Stimulated activated CD8-positive, alpha-beta memory T cell treated with anti-CD3 and anti-CD28 coated beads, Interleukin-7, amount 100 ng/mL, for 48 hours (primary cell): ENCODE data around the gene FBXO44.
"Not testable (repeated sequence)": the region's sequence is repeated elsewhere in the genome, so short reads cannot be mapped to it uniquely, and the experiment has no call there.

Experiments
- DNase-seq, 2 donors: peaks; one replicate each; pipeline ENCODE4 v3.0.0-alpha.2; 2020; ENCODE audit warnings: low read depth in 1 of 2; ENCODE audit errors: extremely low read depth in 1 of 2

Gene FBXO44, protein sequence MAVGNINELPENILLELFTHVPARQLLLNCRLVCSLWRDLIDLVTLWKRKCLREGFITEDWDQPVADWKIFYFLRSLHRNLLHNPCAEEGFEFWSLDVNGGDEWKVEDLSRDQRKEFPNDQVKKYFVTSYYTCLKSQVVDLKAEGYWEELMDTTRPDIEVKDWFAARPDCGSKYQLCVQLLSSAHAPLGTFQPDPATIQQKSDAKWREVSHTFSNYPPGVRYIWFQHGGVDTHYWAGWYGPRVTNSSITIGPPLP

DNA sequence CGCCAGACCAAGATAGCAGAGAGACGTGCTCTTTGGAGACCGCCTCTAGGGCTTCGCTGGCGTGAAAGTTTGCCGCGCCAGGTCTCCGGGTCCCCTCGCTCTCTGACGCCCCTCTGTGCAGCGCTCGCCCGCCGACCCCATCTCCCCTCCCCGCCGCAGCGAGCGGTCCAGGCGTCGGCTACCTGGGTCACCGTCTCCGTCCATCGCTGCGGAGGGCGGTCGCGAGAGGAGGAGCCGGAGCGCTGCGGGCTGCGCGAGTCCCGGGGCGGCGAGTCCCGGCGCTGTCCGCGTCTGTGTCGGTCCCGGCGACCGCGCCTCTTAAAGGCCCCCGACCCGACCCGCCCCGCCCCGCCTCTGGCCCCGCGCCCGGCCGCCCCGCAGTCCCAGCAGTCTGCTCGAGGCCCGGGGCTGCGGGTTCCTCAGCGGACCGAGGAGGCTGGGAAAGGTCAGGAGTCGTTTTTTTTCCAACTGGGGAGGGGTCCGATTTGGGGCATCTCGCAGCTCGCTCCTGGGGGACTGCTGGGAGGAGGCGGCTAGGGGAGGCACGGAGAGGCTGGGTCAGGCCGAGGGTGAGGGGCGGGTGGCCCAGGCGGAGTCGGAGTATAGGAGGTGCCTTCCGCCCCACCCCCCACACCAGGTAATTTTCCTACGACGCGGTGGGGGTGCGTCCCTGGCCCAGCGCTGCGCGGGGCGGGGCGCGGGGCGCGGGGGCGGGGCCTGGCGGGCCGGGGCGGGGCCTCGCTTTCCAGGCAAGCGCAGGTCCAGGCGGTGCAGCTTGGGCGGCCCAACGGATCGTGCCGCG, at the start of gene FBXO44, which contains the start of gene FBXO2:
Gene FBXO44, plus strand, starts transcription at position 741 of the 802 bp plus-strand sequence. CDS start 959 bp downstream, outside the sequence.
Gene FBXO2, minus strand, starts transcription at position 293 of the 802 bp plus-strand sequence. Its CDS starts 89 bp downstream, at position 204.
- DNase-seq = peak in 1 of 2 donors; percentile 37

DNA sequence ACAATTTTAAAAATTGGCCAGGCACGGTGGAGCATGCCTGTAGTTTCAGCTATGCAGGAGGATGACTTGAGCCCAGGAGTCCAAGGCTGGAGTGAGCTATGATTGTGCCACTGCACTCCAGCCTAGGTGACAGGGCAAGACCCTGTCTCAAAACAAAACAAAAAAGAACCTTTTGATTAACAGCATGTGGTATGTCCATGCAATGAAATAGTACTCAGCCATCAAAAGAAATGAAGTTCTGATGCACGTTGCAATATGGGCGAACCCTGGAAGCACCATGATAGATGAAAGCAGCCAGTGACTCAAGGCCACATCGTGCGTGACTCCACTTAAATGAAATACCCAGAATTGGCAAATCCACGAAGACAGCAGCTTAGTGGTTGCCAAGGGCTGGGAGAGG, 47.9 kb upstream of the FBXO44 start:
- DNase-seq = no peak

DNA sequence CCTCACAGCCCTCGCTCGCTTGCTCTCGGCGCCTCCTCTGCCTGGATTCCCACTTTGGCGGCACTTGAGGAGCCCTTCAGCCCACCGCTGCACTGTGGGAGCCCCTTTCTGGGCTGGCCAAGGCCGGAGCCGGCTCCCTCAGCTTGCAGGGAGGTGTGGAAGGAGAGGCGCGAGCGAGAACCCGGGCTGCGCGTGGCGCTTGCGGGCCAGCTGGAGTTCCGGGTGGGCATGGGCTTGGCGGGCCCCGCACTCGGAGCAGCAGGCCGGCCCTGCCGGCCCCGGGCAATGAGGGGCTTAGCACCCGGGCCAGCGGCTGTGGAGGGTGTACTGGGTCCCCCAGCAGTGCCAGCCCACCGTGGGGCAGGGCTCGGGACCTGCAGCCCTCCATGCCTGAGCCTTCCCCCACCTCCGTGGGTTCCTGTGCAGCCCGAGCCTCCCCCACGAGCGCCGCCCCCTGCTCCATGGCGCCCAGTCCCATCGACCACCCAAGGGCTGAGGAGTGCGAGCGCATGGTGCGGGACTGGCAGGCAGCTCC, 46.0 kb upstream of the FBXO44 start:
- DNase-seq = not testable (repeated sequence)

DNA sequence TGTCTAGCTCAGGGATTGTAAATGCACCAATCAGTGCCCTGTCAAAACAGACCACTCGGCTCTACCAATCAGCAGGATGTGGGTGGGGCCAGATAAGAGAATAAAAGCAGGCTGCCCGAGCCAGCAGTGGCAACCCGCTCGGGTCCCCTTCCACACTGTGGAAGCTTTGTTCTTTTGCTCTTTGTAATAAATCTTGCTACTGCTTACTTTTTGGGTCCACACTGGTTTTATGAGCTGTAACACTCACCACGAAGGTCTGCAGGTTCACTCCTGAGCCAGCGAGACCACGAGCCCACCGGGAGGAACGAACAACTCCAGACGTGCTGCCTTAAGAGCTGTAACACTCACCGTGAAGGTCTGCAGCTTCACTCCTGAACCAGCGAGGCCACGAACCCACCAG, 45.3 kb upstream of the FBXO44 start:
- DNase-seq = not testable (repeated sequence)

DNA sequence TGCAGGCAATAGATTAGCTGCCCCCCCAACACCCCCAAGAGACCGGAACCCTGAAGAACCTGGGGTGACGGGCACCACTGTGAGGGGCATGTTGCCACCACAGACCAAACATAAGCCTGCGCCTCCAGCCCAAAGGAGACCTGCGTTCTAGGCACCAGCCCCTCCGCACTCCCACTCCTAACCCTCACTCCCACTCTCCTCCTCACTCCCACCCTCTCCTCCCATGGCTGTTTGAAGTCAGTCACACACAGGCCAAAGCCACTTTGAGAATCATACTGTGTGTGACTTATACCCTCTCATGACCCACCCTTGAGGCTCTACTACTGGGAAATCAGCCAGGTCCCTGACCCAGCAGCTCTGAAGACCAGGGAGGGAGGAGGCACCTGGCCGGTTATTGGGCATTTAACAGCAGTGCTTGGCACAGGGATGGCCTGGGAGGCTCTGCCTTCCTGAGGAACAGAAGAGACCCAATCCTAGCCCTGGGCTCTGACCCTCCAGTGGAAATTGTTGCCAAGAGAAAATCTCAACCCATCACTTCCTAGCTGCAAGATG, 44.0 kb upstream of the FBXO44 start:
- no peak for DNase-seq

DNA sequence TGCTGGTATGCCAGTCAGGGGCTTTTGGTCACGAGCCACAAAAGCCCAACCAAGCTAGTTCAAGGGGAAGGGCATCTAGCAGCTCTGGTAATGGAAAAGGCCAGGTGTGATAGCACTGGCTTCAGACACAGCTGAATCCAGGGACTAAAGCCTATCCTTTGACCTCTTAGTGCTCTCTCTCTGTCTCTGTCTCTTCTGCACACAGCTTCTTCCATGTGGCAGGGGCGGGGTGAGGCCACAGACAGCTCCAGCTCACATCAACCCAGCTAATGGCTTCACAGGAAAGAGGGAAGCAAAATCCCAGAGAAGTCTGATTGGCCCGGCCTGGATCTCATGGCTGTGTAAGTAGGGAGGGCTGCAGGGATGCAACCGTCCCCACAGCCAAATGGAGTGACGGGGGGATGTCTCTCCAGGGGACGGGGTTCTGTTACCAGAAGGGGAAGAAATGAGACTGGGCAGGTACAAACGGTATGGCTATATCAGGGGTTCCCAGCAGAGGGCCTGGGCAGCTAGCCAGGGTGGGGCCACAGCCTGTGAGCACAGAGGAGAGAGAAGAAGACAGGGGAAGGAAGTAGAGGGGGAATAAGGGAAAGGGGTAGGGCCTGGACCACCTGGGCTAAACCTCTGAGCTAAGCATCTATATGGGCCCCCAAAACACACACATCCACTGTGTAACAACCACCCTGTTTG, 42.9 kb upstream of the FBXO44 start:
- DNase-seq = no peak

DNA sequence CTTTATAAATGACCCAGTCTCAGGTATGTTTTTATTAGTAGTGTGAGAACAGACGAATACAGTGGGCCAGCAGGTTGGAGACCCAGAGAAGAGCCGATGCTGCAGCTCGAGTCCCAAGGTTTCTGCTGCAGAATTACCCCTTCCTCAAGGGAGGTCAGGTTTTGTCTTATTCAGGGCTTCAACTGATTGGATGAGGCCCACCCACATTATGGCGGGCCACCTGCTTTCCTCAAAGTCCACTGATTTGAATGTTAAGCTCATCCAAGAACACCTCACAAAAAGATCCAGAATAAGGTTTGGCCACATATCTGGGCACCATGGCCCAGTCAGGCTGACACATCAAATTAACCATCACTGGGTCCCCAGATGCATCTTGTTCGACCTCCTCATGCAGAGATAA, 41.3 kb upstream of the FBXO44 start:
- DNase-seq = no peak

DNA sequence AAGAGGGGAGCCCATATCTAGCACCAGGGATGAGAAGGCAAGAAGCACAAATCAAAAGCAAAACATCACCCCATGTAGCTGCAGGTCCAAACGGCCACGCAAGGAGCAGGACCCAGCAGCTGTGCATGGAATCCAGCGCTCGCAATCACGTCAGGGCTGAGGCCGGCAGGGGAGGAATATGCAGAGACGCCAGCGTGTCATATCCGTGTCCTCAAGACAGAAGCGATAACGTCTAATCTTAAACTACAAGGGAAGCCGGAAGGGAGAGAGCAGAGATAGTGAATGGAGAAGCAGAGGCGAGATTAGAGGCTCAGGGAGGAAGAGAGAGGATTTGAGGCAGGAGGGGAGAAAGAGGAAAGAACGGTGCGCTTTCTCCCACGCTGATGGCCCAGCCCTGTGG, 39.6 kb upstream of the FBXO44 start:
- no peak for DNase-seq

DNA sequence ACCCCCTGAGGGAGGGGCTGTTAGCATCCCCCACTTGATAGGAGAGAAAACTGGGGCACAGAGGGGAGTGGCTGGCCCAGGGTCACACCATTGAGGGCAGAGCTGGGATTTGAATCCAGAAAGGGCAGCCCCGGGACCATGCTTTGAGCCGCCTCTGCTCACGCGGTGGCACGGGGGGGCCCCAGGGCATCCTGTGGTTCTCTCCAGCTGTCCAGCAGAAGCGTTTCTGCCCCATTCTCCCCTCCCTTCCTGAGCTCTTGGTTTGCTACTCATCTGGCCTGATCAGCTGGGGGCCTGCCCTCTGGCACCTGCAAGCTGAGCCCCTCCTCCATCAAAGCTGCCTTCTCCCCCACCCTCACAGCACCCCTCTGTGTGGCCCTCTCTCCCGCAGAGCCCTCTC, 37.9 kb upstream of the FBXO44 start:
- DNase-seq = no peak

DNA sequence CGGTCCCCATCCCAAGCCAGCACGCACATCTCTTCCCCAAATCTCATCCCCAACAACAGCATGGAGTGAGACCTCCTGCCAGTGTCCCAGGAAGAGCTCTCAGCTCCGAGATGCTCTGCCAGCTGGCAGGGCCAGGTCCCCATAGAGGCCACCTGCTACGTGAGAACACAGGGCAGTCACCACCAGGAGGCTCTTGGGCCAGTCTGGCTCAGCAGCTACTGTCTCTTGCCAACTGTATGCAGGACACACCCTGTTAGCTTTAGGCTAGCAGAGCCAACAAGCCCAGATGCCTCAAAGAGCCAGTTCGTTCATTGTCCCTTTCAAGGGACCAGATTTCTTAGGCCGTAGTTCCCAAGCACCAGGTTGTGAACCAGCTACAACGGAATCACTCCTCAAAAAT, 37.4 kb upstream of the FBXO44 start:
- DNase-seq = no peak

DNA sequence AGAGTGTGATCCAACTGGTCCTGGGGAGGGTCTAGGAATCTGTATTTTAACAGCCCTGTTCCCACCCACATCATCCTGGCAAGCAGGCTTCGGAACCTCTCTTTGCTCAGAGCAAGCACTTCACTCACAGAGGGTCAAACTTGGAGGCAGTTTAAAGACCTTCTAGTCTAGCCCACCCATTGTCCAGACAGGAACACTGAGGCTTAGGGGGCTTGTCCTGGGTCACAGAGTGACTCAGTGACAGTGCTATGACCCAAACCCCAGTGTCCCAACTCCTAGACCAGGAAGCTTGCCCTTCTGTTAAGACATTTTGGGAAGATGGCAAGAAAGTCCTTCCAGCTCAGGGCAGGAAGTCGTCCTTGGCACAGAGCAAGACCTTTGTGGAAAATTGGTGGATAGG, 36.9 kb upstream of the FBXO44 start:
- DNase-seq = no peak

DNA sequence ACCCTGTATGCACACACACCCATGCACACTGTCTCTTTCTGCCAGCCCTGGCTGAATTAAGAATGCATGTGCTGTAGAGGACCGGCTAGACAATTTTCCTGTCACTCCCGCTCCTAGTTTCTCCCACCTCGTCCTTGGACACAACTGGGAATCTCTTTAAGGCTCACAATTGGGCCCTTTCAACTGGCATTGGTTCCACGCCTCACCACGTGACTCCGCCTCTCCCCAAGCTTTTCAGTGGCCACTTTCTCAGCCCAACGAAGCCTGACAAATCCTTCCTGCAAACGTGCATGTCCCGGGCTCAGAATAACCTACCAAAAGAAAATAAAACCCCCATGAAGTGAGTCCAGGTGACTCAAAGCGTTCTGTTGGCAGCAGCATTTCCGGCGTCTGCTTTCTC, 34.3 kb upstream of the FBXO44 start:
- DNase-seq = no peak

DNA sequence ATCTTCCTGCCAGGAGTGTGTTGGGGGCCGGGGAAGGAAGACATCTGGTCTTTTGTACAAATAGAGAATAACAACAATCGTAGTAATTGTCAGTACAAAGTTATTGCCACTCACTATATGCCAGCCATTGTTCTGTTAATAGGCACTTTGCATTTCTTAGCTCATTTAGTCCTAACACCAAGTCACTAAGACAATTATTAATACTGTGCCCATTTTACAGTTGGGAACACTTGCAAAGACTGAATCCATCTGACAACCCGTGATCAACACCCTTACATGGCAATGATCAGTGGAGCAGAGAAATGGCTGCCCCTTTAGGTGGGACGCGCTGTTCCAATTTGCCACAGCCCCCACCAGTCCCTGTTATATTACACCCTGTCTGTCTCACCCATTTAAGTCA, 33.8 kb upstream of the FBXO44 start:
- no peak for DNase-seq

DNA sequence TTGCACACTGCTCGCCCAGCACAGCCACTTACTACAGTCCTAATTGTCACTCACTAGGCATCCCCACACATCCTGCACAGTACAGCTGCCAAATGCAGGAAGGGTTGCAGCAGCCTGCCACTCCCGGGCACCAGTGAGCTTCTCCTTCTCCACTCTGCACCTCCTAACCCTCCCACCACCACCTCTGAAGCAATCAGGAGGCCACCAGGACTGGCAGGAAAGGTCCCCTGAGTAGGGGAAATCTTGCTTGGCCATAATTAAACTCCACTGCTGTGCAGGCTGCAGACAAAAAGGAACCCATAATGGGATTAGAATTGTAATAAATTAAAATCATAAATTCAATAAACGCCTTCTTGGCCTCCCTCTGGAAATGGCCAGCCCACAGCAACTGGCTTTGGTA, 32.3 kb upstream of the FBXO44 start:
- no peak for DNase-seq

DNA sequence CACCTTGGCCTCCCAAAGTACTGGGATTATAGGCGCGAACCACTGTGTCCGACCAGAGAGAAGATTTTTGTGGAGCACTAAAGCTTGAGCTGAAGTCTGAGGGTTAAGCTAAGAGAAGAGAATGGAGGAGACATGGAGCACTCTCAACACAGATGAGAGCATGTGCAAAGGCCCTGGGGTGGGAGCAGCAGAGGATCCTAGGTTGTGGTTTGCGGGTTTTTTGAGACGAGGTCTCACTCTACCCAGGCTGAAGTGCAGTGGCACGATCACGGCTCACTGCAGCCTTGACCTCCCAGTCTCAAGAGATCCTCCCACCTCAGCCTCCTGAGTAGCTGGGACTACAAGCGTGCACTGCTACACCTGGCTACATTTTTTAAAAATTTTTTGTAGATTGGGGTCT, 31.0 kb upstream of the FBXO44 start:
- DNase-seq = no peak

DNA sequence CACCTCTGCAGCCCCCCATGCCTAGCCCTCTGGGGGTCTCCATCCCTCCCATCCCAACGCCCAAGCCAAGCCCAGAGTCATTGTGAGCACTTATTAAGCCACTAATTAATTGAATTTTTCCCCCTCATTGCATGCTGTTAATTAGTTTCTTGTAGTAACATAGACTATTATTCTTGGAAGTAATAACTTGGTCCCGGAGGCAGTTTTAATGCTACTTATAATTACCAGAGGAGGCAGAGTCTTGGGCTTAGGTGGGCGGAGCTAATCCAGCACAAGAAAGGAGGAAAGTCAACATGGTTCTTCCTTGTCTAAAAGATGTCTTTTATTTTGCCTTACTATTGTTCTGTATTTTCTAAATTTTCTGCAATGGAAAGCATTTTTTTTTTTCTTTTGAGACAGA, 28.1 kb upstream of the FBXO44 start:
- no peak for DNase-seq

DNA sequence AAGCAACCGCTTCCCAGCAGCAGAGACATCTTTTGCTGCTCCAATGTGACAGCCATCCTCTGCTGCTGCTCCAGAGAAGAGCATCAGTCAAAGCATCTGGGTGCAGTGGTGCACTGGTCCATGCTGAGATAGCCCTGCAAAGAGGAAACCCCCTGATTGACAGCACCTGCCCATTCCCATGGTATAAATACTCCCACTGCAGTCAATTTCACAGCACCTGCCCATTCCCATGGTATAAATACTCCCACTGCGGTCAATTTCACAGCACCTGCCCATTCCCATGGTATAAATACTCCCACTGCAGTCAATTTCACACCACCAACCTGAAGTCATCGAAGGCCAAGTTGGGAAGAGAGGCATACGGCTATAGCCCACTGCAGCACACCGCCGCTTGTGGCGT, 25.9 kb upstream of the FBXO44 start:
- DNase-seq = no peak

DNA sequence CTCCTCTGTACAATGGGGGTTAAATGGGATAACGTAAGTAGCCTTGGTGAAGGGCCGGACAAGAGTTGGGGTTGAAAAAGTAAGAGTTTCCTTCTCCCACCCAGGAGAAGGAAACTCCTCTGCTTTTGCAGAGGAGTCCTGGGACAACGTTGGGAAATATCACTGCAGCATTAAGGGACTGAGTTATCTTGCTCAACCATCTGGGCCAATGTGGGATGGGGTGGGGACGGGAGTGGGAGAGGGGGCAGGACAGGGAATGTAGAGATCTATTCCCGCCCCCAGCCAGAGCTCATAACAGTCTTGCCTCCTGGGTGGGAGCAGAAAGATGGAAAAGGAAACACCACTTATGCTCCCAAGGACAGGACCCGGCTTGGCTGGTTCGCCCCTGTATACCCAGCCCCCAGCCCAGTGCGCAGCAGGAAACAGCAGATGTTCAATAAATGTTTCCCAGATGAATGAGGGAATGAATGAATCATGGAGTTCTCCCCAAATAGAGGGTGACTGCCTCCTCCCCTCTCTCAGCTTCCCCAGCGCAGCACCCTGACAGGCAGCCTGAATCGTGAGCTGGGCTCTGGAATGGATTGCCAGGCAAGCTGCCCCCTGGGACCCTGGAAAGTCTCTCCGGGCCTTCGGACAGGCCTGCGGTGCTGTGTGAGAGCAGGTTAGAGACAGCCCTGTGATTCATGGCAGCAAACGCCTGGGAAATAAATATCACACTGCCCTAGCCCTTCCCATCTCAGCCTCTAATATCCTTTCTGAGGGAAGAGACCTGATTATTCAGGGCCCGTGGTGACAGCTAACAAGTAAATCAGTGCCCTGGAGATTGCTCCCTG, 25.3 kb upstream of the FBXO44 start:
- no peak for DNase-seq

DNA sequence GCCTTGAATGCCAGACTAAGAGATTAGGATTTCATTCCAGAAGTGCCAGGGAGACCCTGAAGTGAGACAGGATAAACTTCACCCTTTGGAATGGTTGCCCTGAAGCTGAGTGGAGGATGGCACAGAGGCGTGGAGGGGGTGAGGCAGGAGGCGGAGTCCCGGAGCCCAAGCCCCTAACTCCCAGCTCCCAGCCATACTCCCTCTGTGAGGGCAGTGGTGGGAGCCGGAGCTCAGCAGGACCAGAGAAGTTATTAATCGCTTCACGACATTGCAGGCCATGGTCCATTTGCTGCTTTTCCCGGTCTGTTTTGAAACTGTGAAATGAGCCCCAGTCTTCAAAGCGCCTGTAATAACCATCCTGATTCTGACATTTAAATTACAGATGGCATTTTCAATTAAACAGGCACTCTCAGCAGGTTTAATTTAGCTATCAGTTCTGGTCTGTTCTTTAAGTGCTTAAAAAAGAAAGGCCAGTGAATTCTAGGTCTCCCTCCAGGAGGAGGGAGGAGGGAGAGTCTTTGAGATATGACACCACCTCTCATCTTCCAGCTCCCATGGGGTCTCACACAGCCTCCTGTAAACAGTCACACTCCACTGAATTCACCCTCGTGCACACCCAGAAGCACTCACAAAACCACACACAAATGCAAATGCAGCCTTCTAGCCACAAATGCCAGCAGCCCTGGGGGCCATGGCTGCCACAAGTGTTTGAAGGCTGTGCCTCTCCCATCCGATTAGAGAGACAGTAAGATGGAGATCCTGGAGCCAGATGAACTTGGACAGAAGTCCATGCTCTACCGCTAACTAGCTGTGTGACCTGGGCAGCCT, 20.1 kb upstream of the FBXO44 start:
- DNase-seq = no peak
